Nephron progenitor cell (in vitro differentiated cells): ENCODE measurements around the gene SPRED2.
A peak's percentile ranks its signal among the peaks of the same experiment; 100 is the strongest.

ENCODE experiments used
- DNase-seq: peaks from one replicate; pipeline ENCODE4 v3.0.0; 2021
- H3K27ac Mint-ChIP-seq: 2 replicates; pipeline ENCODE4 v1.8.0; 2021; ENCODE audit warnings: mild to moderate bottlenecking, moderate library complexity, mixed read lengths
- H3K27me3 Mint-ChIP-seq: 2 replicates; pipeline ENCODE4 v1.8.0; 2021; ENCODE audit warnings: mild to moderate bottlenecking, low read depth, mixed read lengths; ENCODE audit not compliant: poor library complexity
- H3K36me3 Mint-ChIP-seq: 2 replicates; pipeline ENCODE4 v1.8.0; 2021; ENCODE audit warnings: low read depth, mixed read lengths
- H3K4me1 Mint-ChIP-seq: 2 replicates; pipeline ENCODE4 v1.8.0; 2021; ENCODE audit warnings: mixed read lengths
- H3K4me3 Mint-ChIP-seq: 2 replicates; pipeline ENCODE4 v1.8.0; 2021; ENCODE audit warnings: mild to moderate bottlenecking, moderate library complexity, mixed read lengths
- H3K9me3 Mint-ChIP-seq: 2 replicates; pipeline ENCODE4 v1.8.0; 2021; ENCODE audit warnings: mild to moderate bottlenecking, moderate library complexity, mixed read lengths
- CTCF ChIP-seq: fragments of 200-600 bp; sonication (generic); IDR thresholded peaks from 2 replicates; pipeline ENCODE4 v1.5.0; 2021; ENCODE audit warnings: antibody characterized with exemption

SPRED2 gene

GRCh38 chr2:65276609-65277008 is 155.8 kb downstream of the SPRED2 start:
- H3K4me1 Mint-ChIP-seq: peaks cover 42% of the 10 kb centered on the region

GRCh38 chr2:65275141-65275915 is 157.1 kb downstream of the SPRED2 start:
- H3K27ac Mint-ChIP-seq: peak overlapping the region; percentile 59
- DNase-seq: no peak

More at GRCh38 chr2:65276609-65277008, 155.8 kb downstream of the SPRED2 start:
- Mint-ChIP-seq H3K4me3 (peak overlapping the region; percentile 24), H3K27ac (peak overlapping the region; percentile 39), H3K27me3 (no peaks in the 10 kb centered on the region), H3K9me3 (no peaks in the 10 kb centered on the region), H3K36me3 (peaks cover 10% of the 10 kb centered on the region)
- no peak for TF ChIP-seq CTCF
- no peak for DNase-seq

GRCh38 chr2:65273344-65273743 is 159.1 kb downstream of the SPRED2 start:
- Mint-ChIP-seq H3K4me3 (no peak overlapping the region), H3K27ac (no peak overlapping the region), H3K36me3 (peaks cover 17% of the 10 kb centered on the region), H3K4me1 (peaks cover 47% of the 10 kb centered on the region), H3K27me3 (no peaks in the 10 kb centered on the region), H3K9me3 (no peaks in the 10 kb centered on the region)
- no peak for TF ChIP-seq CTCF
- no peak for DNase-seq

More at GRCh38 chr2:65275141-65275915, 157.1 kb downstream of the SPRED2 start:
- Mint-ChIP-seq H3K36me3 (peaks cover 13% of the 10 kb centered on the region), H3K27me3 (no peaks in the 10 kb centered on the region), H3K9me3 (no peaks in the 10 kb centered on the region), H3K4me3 (no peak overlapping the region), H3K4me1 (peaks cover 42% of the 10 kb centered on the region)
- no peak for TF ChIP-seq CTCF

GRCh38 chr2:65268957-65269356 is 163.4 kb downstream of the SPRED2 start:
- H3K4me3 Mint-ChIP-seq: no peak overlapping the region
- H3K4me1 Mint-ChIP-seq: peaks cover 24% of the 10 kb centered on the region
- peaks cover 38% of the 10 kb centered on the region for H3K36me3 Mint-ChIP-seq
- H3K9me3 Mint-ChIP-seq: no peaks in the 10 kb centered on the region
- no peak for DNase-seq
- no peaks in the 10 kb centered on the region for H3K27me3 Mint-ChIP-seq
- no peak for TF ChIP-seq CTCF
- H3K27ac Mint-ChIP-seq: peak overlapping the region; percentile 18

- Mint-ChIP-seq H3K36me3 (peaks cover 36% of the 10 kb centered on the region), H3K27me3 (no peaks in the 10 kb centered on the region), H3K4me1 (peaks cover 24% of the 10 kb centered on the region), H3K4me3 (no peak overlapping the region), H3K27ac (no peak overlapping the region), H3K9me3 (no peaks in the 10 kb centered on the region)
- TF ChIP-seq CTCF: no peak
- no peak for DNase-seq
Measured at GRCh38 chr2:65267008-65267407, 165.4 kb downstream of the SPRED2 start.

GRCh38 chr2:65265671-65266045 is 166.7 kb downstream of the SPRED2 start:
- H3K27me3 Mint-ChIP-seq: no peaks in the 10 kb centered on the region
- H3K36me3 Mint-ChIP-seq: peaks cover 40% of the 10 kb centered on the region
- H3K9me3 Mint-ChIP-seq: no peaks in the 10 kb centered on the region
- DNase-seq: no peak
- no peak overlapping the region for H3K27ac Mint-ChIP-seq
- no peak overlapping the region for H3K4me3 Mint-ChIP-seq
- no peak for TF ChIP-seq CTCF
- peaks cover 24% of the 10 kb centered on the region for H3K4me1 Mint-ChIP-seq
